ENCODE data around the gene RAB5A.

GRCh38 chr3:19901337-19901736, 45.6 kb upstream of the RAB5A start:
- TF ChIP-seq CTCF (IDR thresholded peaks at IDR 0.05): no peak
- no peak for TF ChIP-seq POLR2A (IDR thresholded peaks at IDR 0.05)

Data from esophagus squamous epithelium (tissue), 4 donors.